ENCODE data around the gene ARL5C.
"Not testable (repeated sequence)": the region's sequence is repeated elsewhere in the genome, so short reads cannot be mapped to it uniquely, and the experiment has no call there.

Gene ARL5C

DNA sequence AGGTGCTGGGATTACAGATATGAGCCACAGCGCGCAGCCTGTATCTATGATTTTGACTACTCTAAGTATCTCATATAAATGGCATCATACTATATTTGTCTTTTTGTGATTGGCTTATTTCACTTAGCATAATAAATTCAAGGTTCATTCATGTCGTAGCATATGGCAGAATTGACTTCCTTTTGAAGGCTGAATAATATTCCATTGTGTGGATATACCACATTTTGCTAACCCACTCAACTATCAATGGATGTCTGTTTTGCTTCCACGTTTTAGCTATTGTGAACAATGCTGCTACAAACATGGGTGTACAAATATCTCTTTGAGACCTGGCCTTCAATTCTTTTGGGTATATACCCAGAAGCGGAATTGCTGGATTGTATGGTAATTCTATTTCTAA lies 24.7 kb downstream of the ARL5C start:
- no peak for DNase-seq (ENCODE audit: low read depth)

DNA sequence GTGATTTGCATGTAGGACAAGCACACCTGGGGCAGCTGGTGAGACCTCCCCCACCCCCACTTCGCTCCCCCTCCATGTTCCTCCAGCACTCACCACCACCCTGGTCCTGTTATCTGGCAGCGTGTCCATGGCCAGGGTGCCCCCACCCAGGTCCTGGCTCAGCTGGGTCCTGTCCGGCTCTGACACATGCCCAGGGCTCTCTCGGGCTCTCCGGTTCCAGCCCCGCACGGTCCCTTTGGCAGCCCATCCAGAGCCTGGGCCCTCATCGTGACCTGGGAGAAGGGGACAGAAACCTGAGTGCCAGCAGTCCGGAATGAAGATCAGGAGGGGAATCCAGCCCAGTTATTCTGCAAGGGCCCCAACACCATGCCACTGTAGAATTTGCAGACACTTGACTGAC lies 26.4 kb downstream of the ARL5C start:
- DNase-seq (ENCODE audit: low read depth) = no peak

DNA sequence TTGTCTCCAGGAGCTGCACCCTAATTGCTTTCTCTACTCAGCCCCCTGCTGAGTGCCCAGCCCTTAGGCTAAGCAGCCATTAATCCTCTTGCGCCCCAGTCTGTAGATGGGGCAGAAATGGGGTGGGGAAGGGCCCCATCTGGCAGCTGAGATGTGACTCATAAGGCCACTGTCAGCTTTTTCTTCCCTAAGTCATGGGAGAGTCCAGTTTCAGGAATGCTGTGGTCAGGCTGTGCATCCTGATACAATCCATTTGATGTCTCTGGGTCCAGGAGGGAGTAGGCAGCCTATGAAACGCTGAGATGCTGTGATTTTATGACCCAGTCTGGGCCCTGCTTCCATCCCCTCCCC lies 26.8 kb downstream of the ARL5C start:
- peak; percentile 97 for DNase-seq (ENCODE audit: low read depth)

DNA sequence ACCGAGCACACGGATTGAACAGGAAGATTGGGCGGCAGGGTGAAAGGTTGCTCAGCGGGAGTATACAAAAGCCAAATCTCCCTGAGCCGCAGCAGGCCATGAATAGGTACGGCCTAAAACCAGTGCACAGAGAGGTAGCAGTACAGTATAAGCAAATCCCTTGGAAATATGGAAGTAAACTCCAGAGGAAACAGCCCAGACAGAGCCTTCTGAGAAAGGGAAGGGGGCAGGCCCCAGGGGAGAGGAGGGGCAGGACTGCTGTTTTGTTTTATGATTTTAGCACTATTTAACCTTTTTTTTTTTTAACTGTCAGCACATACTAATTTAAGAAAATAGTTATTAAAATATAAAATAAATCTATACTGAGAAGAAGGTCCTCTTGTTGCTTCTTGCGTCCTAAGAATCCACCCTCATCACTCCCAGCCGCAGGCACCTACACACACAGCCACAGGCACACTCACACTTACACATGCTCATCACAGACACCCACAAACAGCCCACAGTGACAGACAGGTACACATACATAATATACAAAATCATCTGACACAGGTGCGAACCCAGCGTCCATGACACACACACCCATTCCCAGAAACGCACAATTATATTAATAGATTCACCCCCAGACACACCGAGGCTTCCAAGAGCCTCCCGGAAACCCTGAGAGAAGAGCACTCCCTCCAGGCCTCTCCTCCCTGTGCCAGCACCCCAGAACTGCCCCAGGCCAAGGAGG lies 27.4 kb downstream of the ARL5C start:
- DNase-seq (ENCODE audit: low read depth) = no peak

DNA sequence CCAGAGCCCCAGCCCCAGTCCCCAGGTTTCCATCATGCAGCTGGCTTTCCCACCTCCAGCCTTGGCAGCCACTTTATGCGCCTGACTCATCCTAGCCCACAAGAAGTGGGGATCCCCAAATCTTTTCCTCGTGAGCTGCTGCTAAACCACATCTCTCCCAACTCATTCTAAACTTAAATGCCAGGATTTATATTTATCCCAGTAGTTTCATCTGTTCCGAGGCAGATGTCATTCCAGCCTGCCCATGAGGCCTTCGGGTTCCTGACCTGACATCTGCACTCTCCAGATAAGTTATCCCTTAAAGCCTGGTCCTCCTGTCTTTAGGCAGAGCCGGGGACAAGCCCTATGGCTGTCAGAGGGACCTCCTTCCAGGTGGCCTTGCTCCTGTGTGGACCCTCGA lies 31.1 kb downstream of the ARL5C start:
- peak; percentile 40 for DNase-seq (ENCODE audit: low read depth)

DNA sequence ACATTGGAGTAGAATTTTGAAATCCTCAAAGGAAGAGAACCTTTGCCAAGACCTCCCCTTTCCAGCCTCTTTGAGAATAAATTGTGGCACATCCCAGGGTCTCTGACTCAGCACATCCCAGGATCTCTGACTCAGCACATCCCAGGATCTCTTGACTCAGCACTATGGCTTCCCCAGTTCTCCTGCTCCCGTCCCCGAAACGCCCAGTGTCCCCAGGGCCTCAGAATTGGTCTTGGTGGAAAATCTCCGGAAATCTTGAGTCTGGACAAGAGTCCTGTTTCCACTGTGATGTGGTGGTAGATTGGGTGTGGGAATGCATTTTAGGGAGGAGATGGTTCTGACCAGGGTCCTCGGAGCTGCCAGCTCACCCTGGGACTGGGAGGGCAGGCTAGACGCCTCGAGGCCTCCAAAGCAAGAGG lies 33.8 kb downstream of the ARL5C start:
- peak; percentile 83 for DNase-seq (ENCODE audit: low read depth)

DNA sequence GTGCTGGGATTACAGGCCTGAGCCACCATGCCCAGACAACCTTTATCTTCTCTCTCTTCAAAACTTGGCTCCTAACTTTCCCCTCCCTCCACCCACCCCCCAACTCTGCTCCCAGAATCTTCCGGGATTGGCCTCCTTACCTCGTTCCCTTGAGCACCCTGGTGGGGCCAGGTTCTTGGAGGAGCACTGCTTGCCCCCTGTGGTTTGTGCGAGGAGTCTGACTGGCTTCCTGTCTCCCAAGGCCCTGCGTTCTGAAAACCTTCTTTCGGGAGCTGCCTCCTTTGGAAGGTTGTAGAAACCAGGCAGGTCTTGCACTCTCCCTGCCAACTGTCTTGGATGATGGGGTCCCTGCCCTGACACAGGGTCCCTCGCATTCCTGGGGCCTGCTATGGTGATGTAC lies 34.3 kb downstream of the ARL5C start:
- DNase-seq (ENCODE audit: low read depth) = no peak

DNA sequence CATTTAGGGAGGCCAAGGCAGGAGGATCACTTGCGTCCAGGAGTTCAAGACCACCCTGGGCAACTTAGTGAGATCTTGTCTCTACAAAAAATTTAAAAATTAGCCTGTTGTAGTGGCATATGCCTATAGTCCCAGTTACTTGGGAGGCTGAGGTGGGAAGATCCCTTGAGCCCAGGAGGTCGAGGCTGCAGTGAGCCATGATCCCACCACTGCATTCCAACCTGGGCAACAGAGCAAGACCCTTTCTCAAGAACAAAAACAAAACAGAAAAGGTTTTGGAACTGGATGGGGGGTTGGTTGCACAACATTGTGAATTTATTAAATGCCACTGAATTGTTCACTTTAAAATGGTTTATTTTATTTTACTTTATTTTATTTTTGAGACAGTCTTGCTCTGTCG lies 35.8 kb downstream of the ARL5C start:
- DNase-seq (ENCODE audit: low read depth) = no peak

DNA sequence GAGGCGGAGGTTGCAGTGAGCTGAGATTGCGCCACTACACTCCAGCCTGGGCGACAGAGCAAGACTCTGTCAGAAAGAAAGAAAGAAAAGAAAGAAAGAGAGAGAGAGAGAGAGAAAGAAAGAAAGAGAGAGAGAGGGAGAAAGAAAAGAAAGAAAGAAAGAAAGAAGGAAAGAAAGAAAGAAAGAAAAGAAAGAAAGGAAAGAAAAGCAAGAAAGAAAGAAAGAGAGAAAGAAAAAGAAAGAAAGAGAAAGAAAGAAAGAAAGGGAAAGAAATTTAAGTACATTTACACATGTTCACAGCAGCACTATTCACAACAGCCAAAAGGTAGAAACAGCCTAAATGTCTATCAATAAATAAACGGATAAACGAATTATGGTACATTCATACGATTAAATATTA lies 36.4 kb downstream of the ARL5C start:
- not testable (repeated sequence) for DNase-seq (ENCODE audit: low read depth)

DNA sequence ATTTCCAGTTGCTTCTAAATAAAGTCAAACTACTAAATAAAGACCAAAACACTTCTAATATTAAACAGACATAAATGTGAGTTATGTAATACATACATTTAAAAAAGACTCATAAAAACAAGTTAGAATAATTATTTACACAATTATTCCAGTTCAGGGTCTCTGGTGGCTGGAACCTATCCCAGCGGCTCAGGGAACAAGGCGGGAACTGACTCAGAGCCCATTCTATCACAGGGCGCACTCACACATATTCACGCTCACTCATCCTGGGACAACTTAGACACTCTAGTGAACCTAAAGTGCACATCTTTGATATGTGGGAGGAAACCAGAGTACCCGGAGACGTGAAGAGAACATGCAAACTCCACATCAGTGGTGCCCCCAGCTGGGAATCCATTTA lies 39.5 kb downstream of the ARL5C start:
- no peak for DNase-seq (ENCODE audit: low read depth)

DNA sequence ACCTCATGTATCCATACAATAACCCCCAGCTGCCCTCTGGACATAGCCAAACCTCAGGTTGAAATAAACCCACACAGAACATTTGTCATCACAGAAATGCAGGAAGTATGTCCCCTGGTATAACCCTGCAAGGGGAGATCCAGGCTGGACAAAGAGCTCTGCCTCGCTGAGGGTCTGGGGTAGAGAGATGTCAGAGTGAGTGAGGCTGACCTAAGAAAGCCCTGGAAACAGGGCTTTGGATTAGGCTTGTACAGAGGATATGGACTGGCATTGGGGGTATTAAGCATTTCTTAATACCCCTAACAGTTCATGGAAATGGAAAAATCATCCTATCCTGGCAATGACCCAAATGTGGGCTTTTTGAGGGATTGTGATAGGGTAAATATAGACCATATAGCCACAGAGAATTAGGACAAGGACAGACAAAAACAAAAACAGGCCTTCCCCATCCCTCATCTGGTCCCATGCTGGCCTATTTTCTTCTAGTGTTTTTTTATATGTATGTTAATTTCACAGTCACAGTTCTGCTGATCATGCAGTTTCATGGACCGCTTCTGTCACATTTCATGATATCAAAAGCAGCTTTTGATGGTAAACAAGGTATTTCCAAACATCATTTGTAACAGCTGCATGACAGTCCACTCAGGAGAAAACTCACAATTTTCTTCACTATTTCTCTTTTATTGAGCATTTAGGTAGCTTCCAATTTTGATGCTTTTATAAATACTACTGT lies 40.7 kb downstream of the ARL5C start:
- DNase-seq (ENCODE audit: low read depth) = no peak

DNA sequence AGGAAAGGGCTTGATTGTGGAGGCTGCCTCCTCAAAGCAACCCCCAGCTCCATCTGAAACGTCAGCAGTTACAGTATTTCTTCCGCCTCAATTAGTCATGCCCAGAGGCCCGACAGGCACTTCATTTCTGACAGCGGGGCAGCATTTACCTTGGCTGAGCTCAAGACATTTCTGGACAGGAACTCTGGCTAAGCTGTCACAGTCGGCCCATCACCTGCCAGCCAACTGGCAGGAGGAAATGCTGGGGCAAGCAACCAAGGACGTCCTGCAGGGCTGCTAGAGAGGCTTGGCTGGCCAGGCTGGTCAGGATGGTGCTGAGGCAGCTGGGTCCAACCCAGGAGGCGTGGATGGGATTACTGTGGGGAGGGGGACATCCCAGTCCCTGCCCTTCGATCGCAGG lies 42.3 kb downstream of the ARL5C start:
- DNase-seq (ENCODE audit: low read depth) = no peak

DNA sequence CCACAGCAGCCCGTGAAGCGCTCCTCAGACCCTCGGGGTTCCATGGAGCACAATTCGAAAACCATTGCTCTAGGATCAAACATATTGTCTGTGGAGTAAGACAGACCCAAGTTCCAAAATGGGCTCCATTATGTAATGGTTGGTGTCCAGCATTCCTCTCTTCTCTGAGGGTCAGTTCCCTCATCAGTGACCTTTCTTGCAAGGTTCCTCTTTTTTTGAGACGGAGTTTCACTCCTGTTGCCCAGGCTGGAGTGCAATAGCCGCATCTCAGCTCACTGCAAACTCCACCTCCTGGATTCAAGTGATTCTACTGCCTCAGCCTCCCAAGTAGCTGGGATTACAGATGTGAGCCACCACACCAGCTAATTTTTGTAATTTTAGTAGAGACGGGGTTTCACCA lies 43.0 kb downstream of the ARL5C start:
- DNase-seq (ENCODE audit: low read depth) = no peak

DNA sequence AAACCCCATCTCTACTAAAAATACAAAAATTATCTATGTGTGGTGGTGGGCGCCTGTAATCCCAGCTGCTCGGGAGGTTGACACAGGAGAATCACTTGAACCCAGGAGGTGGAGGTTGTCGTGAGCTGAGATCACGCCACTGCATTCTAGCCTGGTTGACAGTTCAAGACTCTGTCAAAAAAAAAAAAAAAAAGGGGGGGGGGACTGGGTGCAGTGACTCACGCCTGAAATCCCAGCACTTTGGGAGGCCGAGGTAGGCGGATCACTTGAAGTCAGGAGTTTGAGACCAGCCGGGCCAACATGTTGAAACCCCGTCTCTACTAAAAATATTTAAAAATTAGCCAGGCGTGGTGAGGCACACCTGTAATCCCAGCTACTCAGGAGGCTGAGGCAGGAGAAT lies 44.0 kb downstream of the ARL5C start:
- not testable (repeated sequence) for DNase-seq (ENCODE audit: low read depth)

DNA sequence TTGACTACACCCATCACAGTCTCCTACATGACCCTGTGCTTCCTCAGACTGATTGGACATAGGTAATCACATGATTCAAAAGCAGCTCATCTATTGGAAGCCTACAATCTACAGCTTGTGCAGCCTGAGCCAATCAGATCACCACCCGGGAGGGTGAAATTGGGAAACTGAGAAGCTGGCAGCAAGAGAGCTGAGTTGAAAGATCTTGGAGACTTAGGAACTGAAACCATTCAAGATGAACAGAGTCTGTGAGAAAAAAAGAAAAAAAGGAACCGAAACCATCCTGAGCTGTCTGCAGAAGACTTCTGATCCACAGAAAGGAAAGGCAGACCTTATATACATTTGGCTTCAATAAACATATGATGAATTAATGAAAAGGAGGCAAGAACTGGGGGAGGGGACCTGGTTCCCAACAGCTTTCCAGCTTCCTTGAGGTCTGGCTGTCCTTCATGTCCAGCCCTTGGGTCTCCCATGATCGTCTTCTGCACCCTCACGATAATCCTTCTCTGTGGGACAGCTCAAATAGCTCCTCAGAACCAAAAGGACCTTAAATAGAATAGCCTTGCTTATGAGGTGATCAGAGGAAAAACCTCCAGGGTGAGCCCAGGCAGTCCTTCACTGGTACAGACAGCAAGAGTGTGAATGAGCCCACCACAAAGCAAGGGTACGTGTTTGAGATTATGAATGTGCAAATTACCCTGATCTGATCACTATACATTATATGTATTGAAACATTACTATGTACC lies 47.1 kb downstream of the ARL5C start:
- no peak for DNase-seq (ENCODE audit: low read depth)

DNA sequence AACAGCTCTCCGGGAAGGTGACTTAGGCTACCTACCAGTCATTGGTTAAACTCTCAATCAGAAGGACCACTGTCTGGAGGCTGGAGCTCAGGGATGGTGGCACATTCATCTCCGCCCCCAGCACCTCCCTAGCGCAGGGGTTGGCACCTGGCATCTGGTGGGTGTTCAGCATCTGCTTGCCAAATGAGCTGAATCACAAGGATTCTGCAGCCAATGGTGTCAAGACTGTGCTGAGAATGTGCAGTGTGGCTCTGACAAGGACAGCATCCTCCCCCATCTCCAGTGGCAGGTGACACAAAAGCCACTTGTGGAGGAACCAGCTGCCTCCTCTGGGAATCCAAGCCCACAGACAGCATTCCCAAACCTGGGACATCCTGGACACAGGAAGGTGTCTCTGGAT lies 49.7 kb downstream of the ARL5C start:
- no peak for DNase-seq (ENCODE audit: low read depth)

DNA sequence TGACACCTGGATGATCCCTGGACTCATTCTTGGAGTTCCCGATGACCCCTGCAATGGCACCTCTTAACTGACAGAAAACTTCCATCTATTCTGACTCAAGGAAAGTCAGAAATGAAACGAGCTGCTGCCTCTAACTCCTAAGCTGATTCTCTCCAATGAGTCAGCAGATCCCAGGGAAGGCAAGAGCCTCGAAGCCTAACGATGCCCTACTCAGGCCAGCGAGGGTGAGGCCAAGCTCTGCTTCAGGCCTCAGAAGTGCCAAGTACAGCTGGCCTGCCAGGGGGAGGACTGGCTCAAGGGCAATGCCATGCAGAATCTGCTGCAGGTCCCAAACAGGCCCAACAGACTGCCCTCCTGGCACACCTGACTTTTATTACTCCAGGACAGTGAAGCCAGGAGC lies 50.8 kb downstream of the ARL5C start:
- peak; percentile 74 for DNase-seq (ENCODE audit: low read depth)

DNA sequence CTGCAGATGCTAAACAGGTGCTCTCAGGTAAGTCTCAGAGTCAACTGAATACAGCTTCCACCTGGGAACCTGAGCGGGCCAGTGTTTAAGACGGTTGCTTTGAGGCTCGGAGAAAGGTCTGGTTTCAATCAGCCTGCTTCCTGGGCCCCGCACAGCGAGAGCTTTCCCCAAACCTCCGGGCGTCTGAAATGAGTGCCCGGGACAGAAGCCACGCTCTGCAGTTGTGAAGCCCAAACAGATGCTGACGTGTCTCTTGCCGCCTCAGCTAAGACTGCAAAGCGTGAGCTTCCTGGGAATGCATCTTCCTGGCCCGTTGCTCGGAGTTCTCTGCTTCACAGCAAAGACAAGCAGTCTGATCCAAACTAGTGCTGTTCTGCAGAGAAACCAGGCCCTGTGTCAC lies 51.2 kb downstream of the ARL5C start:
- DNase-seq (ENCODE audit: low read depth) = peak; percentile 55

DNA sequence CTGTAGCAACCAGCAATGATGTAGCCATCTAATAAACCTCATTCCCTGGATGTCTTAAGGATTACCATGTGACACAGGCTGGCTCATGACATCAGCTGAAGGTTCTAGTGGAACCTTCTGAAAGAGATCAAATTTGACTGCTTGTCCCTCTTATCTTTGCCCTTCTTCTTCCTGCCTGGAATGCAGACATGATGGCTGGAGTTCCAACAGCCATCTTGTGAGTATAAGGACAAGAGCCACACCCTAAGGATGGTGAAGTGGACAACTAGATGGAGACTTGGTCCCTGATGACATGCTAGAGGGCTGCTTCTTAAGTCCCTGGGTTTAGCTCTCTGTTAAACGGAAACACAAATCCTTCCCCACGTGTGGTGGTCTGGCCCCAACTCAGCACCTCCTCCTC lies 52.1 kb downstream of the ARL5C start:
- DNase-seq (ENCODE audit: low read depth) = no peak

DNA sequence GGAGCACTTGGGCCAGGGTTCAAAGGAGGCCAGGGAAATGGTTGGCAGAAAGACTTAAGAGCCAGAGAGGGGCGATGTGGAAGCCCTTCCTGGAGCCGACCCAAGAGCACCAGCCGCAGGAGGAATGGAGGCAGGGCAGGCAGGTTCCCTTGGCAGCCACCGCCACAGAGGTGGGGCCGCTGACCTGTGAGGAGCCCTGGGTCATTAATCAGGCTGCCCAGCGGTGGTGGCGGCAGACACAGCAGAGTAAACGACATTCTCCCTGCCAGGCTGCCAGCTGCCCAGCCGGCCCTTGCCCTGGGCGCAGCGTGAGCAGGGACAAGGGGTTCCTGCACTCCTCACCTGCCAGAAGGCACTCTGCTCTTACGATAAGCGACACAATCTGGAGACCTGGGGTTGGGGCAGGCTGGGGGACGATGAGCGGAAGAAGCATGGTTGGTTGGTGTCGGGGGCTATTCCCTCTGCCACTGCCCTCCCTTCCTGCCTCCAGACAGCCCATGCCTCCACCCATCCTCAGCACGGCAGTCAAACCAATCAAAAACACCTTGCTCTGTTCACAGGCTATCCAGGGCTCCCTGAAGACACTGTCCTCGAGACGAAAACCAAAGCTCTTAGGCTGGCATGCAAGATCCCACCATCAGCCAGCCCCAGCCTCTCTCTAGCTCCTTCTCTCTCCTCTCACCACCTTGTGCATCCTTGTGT lies 55.4 kb downstream of the ARL5C start:
- no peak for DNase-seq (ENCODE audit: low read depth)

DNA sequence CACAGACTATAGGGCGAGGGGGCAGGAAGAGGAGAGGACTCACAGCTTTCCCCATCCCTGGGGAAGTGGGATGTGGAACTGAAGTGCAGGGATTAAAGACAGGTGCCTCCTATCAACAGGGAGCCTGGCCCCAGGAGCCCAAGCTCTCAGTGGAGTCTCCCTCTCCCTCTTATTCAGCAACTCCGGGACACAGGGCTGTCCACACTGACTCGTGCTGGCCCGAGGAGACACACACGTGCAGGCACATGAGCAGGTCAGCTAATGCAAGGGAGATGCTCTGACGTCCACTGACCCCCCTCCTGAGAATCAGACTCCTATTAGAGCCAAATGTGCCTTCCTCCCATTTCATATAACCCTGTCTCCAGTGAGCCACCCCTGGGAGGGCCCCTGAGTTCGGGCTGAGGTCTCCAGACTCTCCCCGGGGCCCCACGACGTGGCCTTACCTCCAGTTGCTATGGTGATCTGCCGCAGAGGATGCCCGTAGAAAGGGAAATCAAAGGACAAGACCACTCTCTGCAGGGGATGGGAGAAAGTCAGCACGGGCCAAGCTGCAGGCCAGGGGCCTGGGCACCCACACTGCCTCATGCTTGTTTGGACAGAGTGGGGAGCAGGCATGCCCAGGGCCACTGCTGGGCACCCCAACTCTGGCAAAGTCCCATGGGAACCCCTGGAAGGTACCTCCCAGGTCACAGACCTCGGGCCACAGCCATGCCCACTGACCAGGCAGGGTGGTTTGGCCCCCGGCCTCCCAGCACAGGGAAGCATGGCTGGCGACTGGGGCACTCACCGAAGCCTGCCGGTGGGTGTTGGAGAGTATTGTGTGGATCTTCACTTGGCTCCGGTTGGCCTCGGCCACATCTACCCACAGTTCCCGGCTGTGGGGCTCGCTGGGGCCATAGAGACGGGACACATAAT lies 57.2 kb downstream of the ARL5C start:
- no peak for DNase-seq (ENCODE audit: low read depth)

DNA sequence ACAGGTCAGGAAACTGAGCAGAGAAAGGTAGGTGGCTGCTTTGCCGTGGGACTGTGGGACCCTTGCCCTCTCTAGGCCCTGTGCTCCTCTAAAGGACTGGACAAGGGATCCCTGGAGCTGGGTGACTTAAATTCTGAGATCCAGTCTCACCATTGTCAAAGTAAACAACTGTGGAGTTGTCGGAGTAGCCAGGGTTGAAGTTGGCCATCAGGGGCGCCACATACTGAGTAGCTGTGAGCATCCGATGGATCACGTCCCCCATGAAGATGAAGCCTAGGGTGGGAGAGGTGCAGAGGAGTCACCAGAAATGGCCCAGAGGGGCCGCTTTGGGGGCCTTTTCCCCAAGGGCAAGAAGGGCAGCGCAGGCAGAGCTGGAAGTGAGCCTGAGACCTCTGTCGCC lies 58.0 kb downstream of the ARL5C start:
- DNase-seq (ENCODE audit: low read depth) = no peak
